22Rv1 (cell line): ENCODE measurements around the gene LAMTOR2.
A peak's percentile ranks its signal among the peaks of the same experiment; 100 is the strongest.

Experiments used
- H3K27ac ChIP-seq: fragments of 450-650 bp; 2 replicates; pipeline ENCODE4 v1.5.1; 2017
- CTCF ChIP-seq: fragments of 450-650 bp; IDR thresholded peaks from 2 replicates; pipeline ENCODE4 v1.5.1; 2017; ENCODE audit warnings: mild to moderate bottlenecking
- ZFX ChIP-seq: fragments of 450-650 bp; IDR thresholded peaks from 2 replicates; pipeline ENCODE4 v1.6.1; 2017; ENCODE audit warnings: antibody characterized with exemption, borderline replicate concordance

Gene LAMTOR2

GRCh38 chr1:156042828-156043227 lies 11.8 kb upstream of the LAMTOR2 start:
- H3K27ac ChIP-seq = no peak overlapping the region
- TF ChIP-seq CTCF = no peak
- TF ChIP-seq ZFX = no peak

GRCh38 chr1:156045076-156045475 lies 9.5 kb upstream of the LAMTOR2 start:
- no peak overlapping the region for H3K27ac ChIP-seq
- TF ChIP-seq ZFX (no peak), CTCF (no peak)

GRCh38 chr1:156048663-156049258 lies 5.8 kb upstream of the LAMTOR2 start:
- TF ChIP-seq ZFX = no peak
- no peak for TF ChIP-seq CTCF
- no peak overlapping the region for H3K27ac ChIP-seq

GRCh38 chr1:156050376-156050775 lies 4.2 kb upstream of the LAMTOR2 start:
- TF ChIP-seq CTCF (no peak), ZFX (no peak)

GRCh38 chr1:156051011-156051725 lies 3.4 kb upstream of the LAMTOR2 start:
- TF ChIP-seq CTCF (no peak), ZFX (no peak)
- peak overlapping the region; percentile 100; the same call in 1 of the 2 replicates for H3K27ac ChIP-seq

More at GRCh38 chr1:156050376-156050775, 4.2 kb upstream of the LAMTOR2 start:
- no peak overlapping the region for H3K27ac ChIP-seq

GRCh38 chr1:156052862-156053767 lies 1.5 kb upstream of the LAMTOR2 start:
- TF ChIP-seq CTCF (no peak), ZFX (no peak)
- peak overlapping the region; percentile 100 for H3K27ac ChIP-seq
